Osteocyte (in vitro differentiated cells): ENCODE measurements around the gene C1orf105. TPM values are rescaled to one million over a fixed set of nuclear protein-coding genes. Genes with fewer than 3 reads are reported as not detected.

Experiments used
- DNase-seq: peaks from one replicate; pipeline ENCODE4 v3.0.0; 2021; ENCODE audit warnings: mixed read lengths; ENCODE audit not compliant: unreplicated experiment; ENCODE audit errors: extremely low spot score
- H3K27ac Mint-ChIP-seq: one replicate; pipeline ENCODE4 v1.8.0; 2021; ENCODE audit warnings: mild to moderate bottlenecking, mixed read lengths; ENCODE audit not compliant: unreplicated experiment
- H3K27me3 Mint-ChIP-seq: one replicate; pipeline ENCODE4 v1.8.0; 2021; ENCODE audit warnings: mixed read lengths; ENCODE audit not compliant: unreplicated experiment
- H3K36me3 Mint-ChIP-seq: one replicate; pipeline ENCODE4 v1.8.0; 2021; ENCODE audit warnings: mixed read lengths; ENCODE audit not compliant: unreplicated experiment
- H3K4me1 Mint-ChIP-seq: one replicate; pipeline ENCODE4 v1.8.0; 2021; ENCODE audit warnings: mixed read lengths; ENCODE audit not compliant: unreplicated experiment
- H3K4me3 Mint-ChIP-seq: one replicate; pipeline ENCODE4 v1.8.0; 2021; ENCODE audit warnings: mild to moderate bottlenecking, moderate library complexity, mixed read lengths; ENCODE audit not compliant: unreplicated experiment
- H3K9me3 Mint-ChIP-seq: one replicate; pipeline ENCODE4 v1.8.0; 2021; ENCODE audit warnings: mixed read lengths; ENCODE audit not compliant: unreplicated experiment
- CTCF ChIP-seq: fragments of 200-600 bp; sonication (generic); IDR thresholded peaks from 2 replicates; pipeline ENCODE4 v1.5.0; 2021; ENCODE audit warnings: antibody characterized with exemption, mild to moderate bottlenecking, moderate library complexity
- total RNA-seq: library from RNA; stranded (reverse); gene quantifications from 2 replicates; pipeline ENCODE4 v1.2.1, GENCODE V29; 2021

Gene C1orf105
- total RNA-seq, 1 donor from 2014 or later: not detected

GRCh38 chr1:172402878-172403569, 17.5 kb upstream of the C1orf105 start:
- peaks cover 36% of the 10 kb centered on the region for H3K4me1 Mint-ChIP-seq
- no peak for TF ChIP-seq CTCF

GRCh38 chr1:172404121-172404520, 16.4 kb upstream of the C1orf105 start:
- Mint-ChIP-seq H3K9me3 (no peaks in the 10 kb centered on the region), H3K4me3 (no peak overlapping the region), H3K36me3 (no peaks in the 10 kb centered on the region), H3K27me3 (no peaks in the 10 kb centered on the region), H3K27ac (no peak overlapping the region), H3K4me1 (peaks cover 29% of the 10 kb centered on the region)
- no peak for DNase-seq
- no peak for TF ChIP-seq CTCF

More at GRCh38 chr1:172402878-172403569, 17.5 kb upstream of the C1orf105 start:
- Mint-ChIP-seq H3K27me3 (no peaks in the 10 kb centered on the region), H3K9me3 (no peaks in the 10 kb centered on the region), H3K36me3 (no peaks in the 10 kb centered on the region), H3K4me3 (no peak overlapping the region), H3K27ac (no peak overlapping the region)
- no peak for DNase-seq

GRCh38 chr1:172405912-172406311, 14.6 kb upstream of the C1orf105 start:
- no peak overlapping the region for H3K27ac Mint-ChIP-seq
- H3K4me1 Mint-ChIP-seq: peaks cover 18% of the 10 kb centered on the region
- no peak for TF ChIP-seq CTCF
- H3K27me3 Mint-ChIP-seq: no peaks in the 10 kb centered on the region
- H3K4me3 Mint-ChIP-seq: no peak overlapping the region
- DNase-seq: no peak
- no peaks in the 10 kb centered on the region for H3K36me3 Mint-ChIP-seq
- no peaks in the 10 kb centered on the region for H3K9me3 Mint-ChIP-seq

GRCh38 chr1:172406968-172407367, 13.5 kb upstream of the C1orf105 start:
- H3K27ac Mint-ChIP-seq: no peak overlapping the region
- peaks cover 11% of the 10 kb centered on the region for H3K4me1 Mint-ChIP-seq
- H3K4me3 Mint-ChIP-seq: no peak overlapping the region
- H3K36me3 Mint-ChIP-seq: no peaks in the 10 kb centered on the region
- TF ChIP-seq CTCF: no peak
- no peaks in the 10 kb centered on the region for H3K9me3 Mint-ChIP-seq
- no peak for DNase-seq
- H3K27me3 Mint-ChIP-seq: no peaks in the 10 kb centered on the region

- DNase-seq: no peak
- Mint-ChIP-seq H3K4me3 (no peak overlapping the region), H3K9me3 (no peaks in the 10 kb centered on the region), H3K27me3 (no peaks in the 10 kb centered on the region), H3K27ac (no peak overlapping the region), H3K4me1 (peaks cover 11% of the 10 kb centered on the region), H3K36me3 (peaks cover 14% of the 10 kb centered on the region)
- no peak for TF ChIP-seq CTCF
These were observed 11.5 kb upstream of the C1orf105 start for GRCh38 chr1:172408958-172409357.
